ENCODE results near the gene ITIH5. TPM values are rescaled to one million over a fixed set of nuclear protein-coding genes. Genes with fewer than 3 reads are reported as not detected.
"Not testable (repeated sequence)": the region's sequence is repeated elsewhere in the genome, so short reads cannot be mapped to it uniquely, and the experiment has no call there.

Gene ITIH5
- total RNA-seq (10 to 100 TPM in 3 of 6 donors, 1 to 10 TPM in 3; 6.7 to 28.6 (median 10.8) TPM), polyA plus RNA-seq (1 to 10 TPM; 4.4 to 5.6 TPM)

- DNase-seq (peak in 4 of 6 donors; percentile 16 to 76 (median 48)), FAIRE-seq (no peak), ATAC-seq (peak; percentile 50 to 68 (median 62))
- H3K9me3 ChIP-seq = no peaks in the 10 kb centered on the region
- peaks cover 0 to 10% (median 3%) of the 10 kb centered on the region in 4 donors for H3K27me3 ChIP-seq
- H3K27ac ChIP-seq = no peak within 1 kb of the TSS
- no peaks in the 10 kb centered on the region for H3K36me3 ChIP-seq
- WGBS, 2 donors = 0 to 1% methylated on average over 45 to 54 of the region's 54 CpGs
- TF ChIP-seq, protein P1, sequence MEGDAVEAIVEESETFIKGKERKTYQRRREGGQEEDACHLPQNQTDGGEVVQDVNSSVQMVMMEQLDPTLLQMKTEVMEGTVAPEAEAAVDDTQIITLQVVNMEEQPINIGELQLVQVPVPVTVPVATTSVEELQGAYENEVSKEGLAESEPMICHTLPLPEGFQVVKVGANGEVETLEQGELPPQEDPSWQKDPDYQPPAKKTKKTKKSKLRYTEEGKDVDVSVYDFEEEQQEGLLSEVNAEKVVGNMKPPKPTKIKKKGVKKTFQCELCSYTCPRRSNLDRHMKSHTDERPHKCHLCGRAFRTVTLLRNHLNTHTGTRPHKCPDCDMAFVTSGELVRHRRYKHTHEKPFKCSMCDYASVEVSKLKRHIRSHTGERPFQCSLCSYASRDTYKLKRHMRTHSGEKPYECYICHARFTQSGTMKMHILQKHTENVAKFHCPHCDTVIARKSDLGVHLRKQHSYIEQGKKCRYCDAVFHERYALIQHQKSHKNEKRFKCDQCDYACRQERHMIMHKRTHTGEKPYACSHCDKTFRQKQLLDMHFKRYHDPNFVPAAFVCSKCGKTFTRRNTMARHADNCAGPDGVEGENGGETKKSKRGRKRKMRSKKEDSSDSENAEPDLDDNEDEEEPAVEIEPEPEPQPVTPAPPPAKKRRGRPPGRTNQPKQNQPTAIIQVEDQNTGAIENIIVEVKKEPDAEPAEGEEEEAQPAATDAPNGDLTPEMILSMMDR (IDR thresholded peaks at IDR 0.05) = no peak
- peak within 1 kb of the TSS; percentile 35 to 61 (median 54) for H3K4me3 ChIP-seq
- intact Hi-C loops (cut with DNase I) = no loop called here
- H3K4me1 ChIP-seq = peaks cover 0 to 7% (median 0%) of the 10 kb centered on the region in 3 donors
Measured at GRCh38 chr10:7666253-7667023, at the start of gene ITIH5. ITIH5 (minus strand) TSS chr10:7666966; CDS start chr10:7666892, 74 bp downstream.

GRCh38 chr10:7715515-7715914, 48.7 kb upstream of the ITIH5 start:
- Histone ChIP-seq H3K4me1 (no peaks in the 10 kb centered on the region), H3K9me3 (no peaks in the 10 kb centered on the region), H3K27me3 (no peaks in the 10 kb centered on the region), H3K4me3 (no peak overlapping the region), H3K27ac (no peak overlapping the region), H3K36me3 (no peaks in the 10 kb centered on the region)
- intact Hi-C loops (cut with DNase I) = no loop called here
- TF ChIP-seq, protein P1 (IDR thresholded peaks at IDR 0.05) = no peak
- ATAC-seq (no peak), FAIRE-seq (no peak), DNase-seq (no peak)
- 70 to 91% methylated on average over 7 of the region's 7 CpGs for WGBS, 2 donors

GRCh38 chr10:7711075-7711474, 44.3 kb upstream of the ITIH5 start:
- H3K27ac ChIP-seq; H3K27me3 ChIP-seq; DNase-seq; intact Hi-C loops (cut with DNase I); H3K9me3 ChIP-seq; H3K4me1 ChIP-seq; H3K36me3 ChIP-seq; H3K4me3 ChIP-seq; ATAC-seq; FAIRE-seq: not testable (repeated sequence)
- 70 to 88% methylated on average over 5 of the region's 5 CpGs for WGBS, 2 donors

- intact Hi-C loops (cut with DNase I) = no loop called here
- Histone ChIP-seq H3K27me3 (no peaks in the 10 kb centered on the region), H3K27ac (no peak overlapping the region), H3K4me1 (peaks cover 0 to 9% (median 0%) of the 10 kb centered on the region in 3 donors), H3K9me3 (no peaks in the 10 kb centered on the region), H3K4me3 (no peak overlapping the region), H3K36me3 (no peaks in the 10 kb centered on the region)
- FAIRE-seq (no peak), DNase-seq (no peak), ATAC-seq (no peak)
- 73 to 86% methylated on average over 1 of the region's 1 CpG for WGBS, 2 donors
- TF ChIP-seq, protein P1 (IDR thresholded peaks at IDR 0.05) = no peak
Measured at GRCh38 chr10:7710446-7710845, 43.7 kb upstream of the ITIH5 start.

- H3K9me3 ChIP-seq = no peaks in the 10 kb centered on the region
- no peak for ATAC-seq
- H3K4me3 ChIP-seq = no peak overlapping the region
- WGBS, 2 donors = 84 to 94% methylated on average over 4 of the region's 4 CpGs
- intact Hi-C loops (cut with DNase I) = no loop called here
- peaks cover 0 to 9% (median 0%) of the 10 kb centered on the region in 3 donors for H3K4me1 ChIP-seq
- no peak overlapping the region for H3K27ac ChIP-seq
- TF ChIP-seq, protein P1 (IDR thresholded peaks at IDR 0.05) = no peak
- DNase-seq = no peak
- H3K36me3 ChIP-seq = no peaks in the 10 kb centered on the region
- no peak for FAIRE-seq
- H3K27me3 ChIP-seq = no peaks in the 10 kb centered on the region
Measured at GRCh38 chr10:7708832-7709231, 42.1 kb upstream of the ITIH5 start.

Measured in pancreas (tissue), 10 donors.